GM12878 (cell line): ENCODE measurements around the gene JAML. TPM values are rescaled to one million over a fixed set of nuclear protein-coding genes. Genes with fewer than 3 reads are reported as not detected.
A peak's percentile ranks its signal among the peaks of the same experiment; 100 is the strongest.

Source experiments
- ATAC-seq: fragments of 200-7000 bp; cut with Tn5 transposase; 3 replicates; pipeline ENCODE4 v1.9.1; 2020; ENCODE audit warnings: mild to moderate bottlenecking, moderate library complexity
- BruUV-seq: library from RNA; stranded (reverse); fragments of 400-500 nt; replicated peaks from 2 replicates; lab custom pipeline; 2021; lab: Mats Ljungman, UMichigan
- CTCF ChIA-PET: fragments of 300-600 bp; sonication (Branson Sonifier 250); formaldehyde crosslinking; extraction: SDS; loops from one replicate; lab custom pipeline; 2021; ENCODE audit warnings: inconsistent platforms; lab: Yijun Ruan, JAX
- POLR2A ChIA-PET: fragments of 350-600 bp; formaldehyde crosslinking; extraction: SDS; loops from one replicate; lab custom pipeline; 2021; ENCODE audit warnings: inconsistent platforms; lab: Charles Lee
- RAD21 ChIA-PET: fragments of 300-600 bp; sonication (Branson Sonifier 250); formaldehyde crosslinking; loops from one replicate; lab custom pipeline; 2023; ENCODE audit warnings: antibody characterized with exemption; ENCODE audit not compliant: unreplicated experiment; lab: Charles Lee
- SMC1A ChIA-PET: fragments of 300-600 bp; sonication (Branson Sonifier 250); formaldehyde crosslinking; loops from one replicate; lab custom pipeline; 2023; ENCODE audit not compliant: unreplicated experiment, uncharacterized antibody; lab: Charles Lee
- DNase-seq: peaks from one replicate; pipeline ENCODE4 v3.0.0-alpha.2; 2011; ENCODE audit warnings: low read depth, low spot score
- FAIRE-seq: peaks from 3 replicates; lab custom pipeline; 2011; peaks lifted over from hg19 to GRCh38; lab: Jason Lieb, UNC
- H2AFZ ChIP-seq: 2 replicates; pipeline ENCODE4 v1.6.0; 2011; ENCODE audit warnings: low read depth, low read length, control low read depth; ENCODE audit not compliant: control insufficient read depth
- H3K27ac ChIP-seq: 2 replicates; pipeline ENCODE4 v1.5.1; 2011; ENCODE audit warnings: control low read depth; ENCODE audit not compliant: control insufficient read depth, insufficient read depth
- H3K27me3 ChIP-seq, 2 experiments: replicated peaks in 1 of 2; 2 replicates each; pipeline versions ENCODE4 v1.6.0 to v1.6.1; 2011; ENCODE audit warnings: low read length in 1 of 2; ENCODE audit not compliant: control insufficient read depth in 2 of 2, insufficient read depth in 2 of 2
- H3K36me3 ChIP-seq, 2 experiments: 2 replicates each; pipeline ENCODE4 v1.5.1; 2011; ENCODE audit warnings: low read length in 1 of 2; ENCODE audit not compliant: control insufficient read depth in 2 of 2, insufficient read depth in 2 of 2
- H3K4me1 ChIP-seq: 2 replicates; pipeline ENCODE4 v1.6.1; 2011; ENCODE audit warnings: mild to moderate bottlenecking, low read length, moderate library complexity, mixed read lengths; ENCODE audit not compliant: control insufficient read depth, insufficient read depth
- H3K4me2 ChIP-seq: 2 replicates; pipeline ENCODE4 v1.6.0; 2011; ENCODE audit warnings: control low read depth; ENCODE audit not compliant: control insufficient read depth, insufficient read depth
- H3K4me3 ChIP-seq: fragments of 200-600 bp; sonication (generic); 2 replicates; pipeline ENCODE4 v1.5.1; 2016
- H3K79me2 ChIP-seq: 2 replicates; pipeline ENCODE4 v1.6.0; 2011; ENCODE audit warnings: low read length; ENCODE audit not compliant: control insufficient read depth, insufficient read depth
- H3K9ac ChIP-seq: 2 replicates; pipeline ENCODE4 v1.8.0; 2011; ENCODE audit warnings: low read length, control low read depth, mixed read lengths; ENCODE audit not compliant: control insufficient read depth, insufficient read depth
- H3K9me3 ChIP-seq: replicated peaks from 3 replicates; pipeline ENCODE4 v1.5.1; 2011; ENCODE audit warnings: mild to moderate bottlenecking, low read length; ENCODE audit not compliant: control insufficient read depth, insufficient read depth
- H4K20me1 ChIP-seq: 2 replicates; pipeline ENCODE4 v1.6.0; 2011; ENCODE audit not compliant: control insufficient read depth, insufficient read depth
- ATF7 ChIP-seq: fragments of 450-650 bp; IDR thresholded peaks from 2 replicates; pipeline ENCODE4 v1.6.1; 2016; ENCODE audit warnings: low read depth, mild to moderate bottlenecking
- EED ChIP-seq: sonication (generic); IDR thresholded peaks from 2 replicates; pipeline ENCODE4 v1.6.1; 2016; ENCODE audit warnings: antibody characterized with exemption, low read depth
- EZH2 ChIP-seq: IDR thresholded peaks from 2 replicates; pipeline ENCODE4 v1.6.1; 2012; ENCODE audit warnings: low read depth, mild to moderate bottlenecking, control low read depth, inconsistent platforms, low read length, borderline replicate concordance; ENCODE audit not compliant: control insufficient read depth
- FOS ChIP-seq: IDR thresholded peaks from 3 replicates; pipeline ENCODE4 v1.6.1; 2011; ENCODE audit warnings: borderline replicate concordance; ENCODE audit not compliant: insufficient read length; ENCODE audit errors: extremely low read depth
- GATAD2B ChIP-seq: fragments of 450-650 bp; conservative IDR thresholded peaks from 2 replicates; pipeline ENCODE4 v1.6.1; 2017; ENCODE audit warnings: low read depth, mild to moderate bottlenecking, moderate library complexity
- KLF5 ChIP-seq: fragments of 450-650 bp; IDR thresholded peaks from 2 replicates; pipeline ENCODE4 v1.6.1; 2014; ENCODE audit warnings: mild to moderate bottlenecking; ENCODE audit not compliant: partially characterized antibody
- MEF2A ChIP-seq: IDR thresholded peaks from 2 replicates; pipeline ENCODE4 v1.6.1; 2011; ENCODE audit warnings: low read depth, mild to moderate bottlenecking, low read length, moderate library complexity; ENCODE audit not compliant: insufficient read depth
- MEF2B ChIP-seq: fragments of 450-650 bp; IDR thresholded peaks from 2 replicates; pipeline ENCODE4 v1.6.1; 2018; ENCODE audit warnings: mild to moderate bottlenecking, moderate library complexity; ENCODE audit not compliant: partially characterized antibody, poor library complexity, severe bottlenecking
- NRF1 ChIP-seq: conservative IDR thresholded peaks from 2 replicates; pipeline ENCODE4 v1.6.1; 2011; ENCODE audit warnings: mild to moderate bottlenecking, low read depth, low read length, improper control_type of control experiment
- RBBP5 ChIP-seq: fragments of 200-600 bp; sonication (generic); conservative IDR thresholded peaks from 2 replicates; pipeline ENCODE4 v1.6.1; 2016
- SIX5 ChIP-seq: IDR thresholded peaks from 2 replicates; pipeline ENCODE4 v1.6.1; 2011; ENCODE audit warnings: mild to moderate bottlenecking, low read depth, low read length, moderate library complexity; ENCODE audit not compliant: severe bottlenecking
- SMC3 ChIP-seq: IDR thresholded peaks from 2 replicates; pipeline ENCODE4 v1.6.1; 2011; ENCODE audit warnings: low read length, improper control_type of control experiment, borderline replicate concordance
- STAT3 ChIP-seq: IDR thresholded peaks from 2 replicates; pipeline ENCODE4 v1.6.1; 2011; ENCODE audit warnings: low read depth, low read length, improper control_type of control experiment
- ZZZ3 ChIP-seq: IDR thresholded peaks from 2 replicates; pipeline ENCODE4 v1.6.1; 2011; ENCODE audit warnings: low read depth; ENCODE audit not compliant: control insufficient read depth, insufficient read length
- WGBS: methylation state at CpG from one replicate; pipeline ENCODE4 v1.1.6; 2016; ENCODE audit warnings: low lambda C conversion rate; ENCODE audit not compliant: insufficient replicate concordance, insufficient coverage; ENCODE audit errors: missing lambda C conversion rate; 5-methylcytosine and 5-hydroxymethylcytosine counted together
- in situ Hi-C: fragments of 300-500 bp; cut with MboI; formaldehyde crosslinking; loops from 9 replicates; pipeline ENCODE4 v1.14.3; 2018; ENCODE audit warnings: mixed read lengths
- intact Hi-C: fragments of 100-400 bp; cut with micrococcal nuclease; formaldehyde crosslinking; loops from one replicate; pipeline ENCODE4 v1.14.2; 2022; ENCODE audit not compliant: unreplicated experiment
- polyA plus RNA-seq, 11 experiments: library from polyadenylated mRNA; depleted of rRNA in 4 of 11; unstranded in 6 of 11; stranded (reverse) in 5 of 11; fragments of >200 nt; fragmentation: Nextera tagmentation in 4 of 11; fragmentation: Illumina TruSeq in 1 of 11; extraction: Ambion mirVana in 4 of 11; extraction: Trizol in 1 of 11; gene quantifications; 1 replicate in 1 of 11; 2 replicates in 10 of 11; pipeline versions ENCODE4 v1.2.1 to v1.2.3, GENCODE V29; 2011 to 2016; ENCODE audit warnings: inconsistent platforms in 2 of 11, missing spikeins in 2 of 11, low read depth in 1 of 11
- total RNA-seq, 4 experiments: library from RNA; depleted of rRNA in 3 of 4; stranded (reverse); fragments of >200 nt in 3 of 4; fragmentation: Illumina TruSeq in 1 of 4; extraction: Trizol in 1 of 4; gene quantifications; 2 replicates each; pipeline versions ENCODE4 v1.2.1 to v1.2.3, GENCODE V29; 2013 to 2021
- TF ChIP-seq, protein P1 (sequence below): fragments of 450-650 bp; IDR thresholded peaks from 2 replicates; pipeline ENCODE4 v1.6.1; 2014; ENCODE audit warnings: mild to moderate bottlenecking
- TF ChIP-seq, protein P2 (sequence below): IDR thresholded peaks from 2 replicates; pipeline ENCODE4 v1.6.1; 2012; ENCODE audit warnings: low read depth, low read length, improper control_type of control experiment
- TF ChIP-seq, protein P3 (sequence below): IDR thresholded peaks from 2 replicates; pipeline ENCODE4 v1.6.1; 2011; ENCODE audit warnings: low read depth, low read length, improper control_type of control experiment, borderline replicate concordance

Gene JAML
- total and polyA plus RNA-seq, 10 of the 15 experiments (the other 5 are each of a cell fraction or from before 2014, with no cell fraction given): 0.60 to 8.1 (median 3.5) TPM

DNA sequence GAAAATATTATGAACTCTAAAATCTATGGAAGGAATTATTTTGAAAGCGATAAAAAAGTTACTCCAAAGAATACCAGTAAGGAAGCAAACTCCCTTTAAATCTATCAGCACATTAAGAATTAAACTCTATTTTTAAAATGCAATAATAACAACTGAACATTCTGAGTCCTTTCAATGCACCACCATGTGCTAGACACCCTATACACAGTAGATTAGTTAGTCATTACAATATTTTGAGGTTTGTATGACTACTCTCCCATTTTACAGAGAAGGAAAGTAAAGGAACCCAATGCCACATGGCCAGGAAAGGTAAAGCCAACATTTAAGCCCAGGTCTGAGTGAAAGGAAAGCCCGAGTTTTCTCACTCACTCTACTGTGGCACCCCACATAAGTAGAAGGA lies 17.7 kb downstream of the JAML start:
- no peak overlapping the region for H3K4me3 ChIP-seq
- intact Hi-C loops: no loop called here
- TF ChIP-seq EZH2: no peak
- TF ChIP-seq NRF1: no peak
- TF ChIP-seq, protein P1, sequence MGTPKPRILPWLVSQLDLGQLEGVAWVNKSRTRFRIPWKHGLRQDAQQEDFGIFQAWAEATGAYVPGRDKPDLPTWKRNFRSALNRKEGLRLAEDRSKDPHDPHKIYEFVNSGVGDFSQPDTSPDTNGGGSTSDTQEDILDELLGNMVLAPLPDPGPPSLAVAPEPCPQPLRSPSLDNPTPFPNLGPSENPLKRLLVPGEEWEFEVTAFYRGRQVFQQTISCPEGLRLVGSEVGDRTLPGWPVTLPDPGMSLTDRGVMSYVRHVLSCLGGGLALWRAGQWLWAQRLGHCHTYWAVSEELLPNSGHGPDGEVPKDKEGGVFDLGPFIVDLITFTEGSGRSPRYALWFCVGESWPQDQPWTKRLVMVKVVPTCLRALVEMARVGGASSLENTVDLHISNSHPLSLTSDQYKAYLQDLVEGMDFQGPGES: no peak
- no peak for TF ChIP-seq KLF5
- no peak for TF ChIP-seq RBBP5
- TF ChIP-seq, protein P2, sequence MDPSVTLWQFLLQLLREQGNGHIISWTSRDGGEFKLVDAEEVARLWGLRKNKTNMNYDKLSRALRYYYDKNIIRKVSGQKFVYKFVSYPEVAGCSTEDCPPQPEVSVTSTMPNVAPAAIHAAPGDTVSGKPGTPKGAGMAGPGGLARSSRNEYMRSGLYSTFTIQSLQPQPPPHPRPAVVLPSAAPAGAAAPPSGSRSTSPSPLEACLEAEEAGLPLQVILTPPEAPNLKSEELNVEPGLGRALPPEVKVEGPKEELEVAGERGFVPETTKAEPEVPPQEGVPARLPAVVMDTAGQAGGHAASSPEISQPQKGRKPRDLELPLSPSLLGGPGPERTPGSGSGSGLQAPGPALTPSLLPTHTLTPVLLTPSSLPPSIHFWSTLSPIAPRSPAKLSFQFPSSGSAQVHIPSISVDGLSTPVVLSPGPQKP: no peak
- no peak for TF ChIP-seq MEF2A
- TF ChIP-seq FOS: no peak
- TF ChIP-seq, protein P3, sequence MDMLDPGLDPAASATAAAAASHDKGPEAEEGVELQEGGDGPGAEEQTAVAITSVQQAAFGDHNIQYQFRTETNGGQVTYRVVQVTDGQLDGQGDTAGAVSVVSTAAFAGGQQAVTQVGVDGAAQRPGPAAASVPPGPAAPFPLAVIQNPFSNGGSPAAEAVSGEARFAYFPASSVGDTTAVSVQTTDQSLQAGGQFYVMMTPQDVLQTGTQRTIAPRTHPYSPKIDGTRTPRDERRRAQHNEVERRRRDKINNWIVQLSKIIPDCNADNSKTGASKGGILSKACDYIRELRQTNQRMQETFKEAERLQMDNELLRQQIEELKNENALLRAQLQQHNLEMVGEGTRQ: no peak
- no peak for TF ChIP-seq EED
- no peak for TF ChIP-seq MEF2B
- no peak for TF ChIP-seq SMC3
- TF ChIP-seq ZZZ3: no peak
- no peak for TF ChIP-seq GATAD2B
- TF ChIP-seq ATF7: no peak
- no peak for TF ChIP-seq SIX5
- TF ChIP-seq STAT3: no peak
- no peak for DNase-seq
- peak; percentile 31; the same call in 2 of the 3 replicates for ATAC-seq
- no peak overlapping the region for H3K4me2 ChIP-seq
- ChIA-PET POLR2A (interaction anchor here (0.7 kb wide), 1 partner anchor 8 kb away, joined by 3 read pairs; no protein-coding TSS in a partner anchor), CTCF (interaction anchor here (1.0 to 1.1 kb wide), 2 partner anchors 8 to 9 kb away, joined by 4 to 5 read pairs; no protein-coding TSS in a partner anchor), RAD21 (interaction anchor here (2.1 to 2.4 kb wide), 2 partner anchors 8 to 9 kb away, joined by 8 to 11 read pairs; no protein-coding TSS in a partner anchor), SMC1A (interaction anchor here (0.8 kb wide), 1 partner anchor 191 kb away, joined by 3 read pairs; no protein-coding TSS in a partner anchor)
- FAIRE-seq: no peak
- peaks cover 6% of the 10 kb centered on the region; the same call in 1 of the 2 replicates for H3K4me1 ChIP-seq
- no peaks in the 10 kb centered on the region; a peak in 1 of 4 replicates for H3K36me3 ChIP-seq
- H3K27ac ChIP-seq: no peak overlapping the region
- no peaks in the 10 kb centered on the region for H3K27me3 ChIP-seq
- H3K79me2 ChIP-seq: no peaks in the 10 kb centered on the region
- no peaks in the 10 kb centered on the region; the same call in 2 of the 3 replicates for H3K9me3 ChIP-seq
- WGBS: 47% methylated on average over 2 of the region's 2 CpGs
- H3K9ac ChIP-seq: no peak overlapping the region
- BruUV-seq: no TSS peak
- H4K20me1 ChIP-seq: no peaks in the 10 kb centered on the region
- in situ Hi-C loops: no loop called here
- H2AFZ ChIP-seq: no peak overlapping the region
